GM23338 (cell line): ENCODE results near the gene ITPR2. TPM values are rescaled to one million over a fixed set of nuclear protein-coding genes. Genes with fewer than 3 reads are reported as not detected.

Experiments
- ATAC-seq: fragments of 200-7000 bp; cut with Tn5 transposase; 3 replicates; pipeline ENCODE4 v1.9.1; 2020
- DNase-seq: peaks from one replicate; pipeline ENCODE4 v3.0.0-alpha.2; 2015; ENCODE audit warnings: low spot score
- H2AFZ ChIP-seq: fragments of 200-600 bp; sonication (generic); 2 replicates; pipeline ENCODE4 v1.8.0; 2016; ENCODE audit warnings: antibody characterized with exemption, mild to moderate bottlenecking, moderate library complexity
- H3F3A ChIP-seq: fragments of 200-600 bp; sonication (generic); replicated peaks from 2 replicates; pipeline ENCODE4 v1.8.0; 2017; ENCODE audit warnings: antibody characterized with exemption, mixed run types, low read depth
- H3K27ac ChIP-seq: fragments of 200-600 bp; sonication (generic); 2 replicates; pipeline ENCODE4 v1.6.1; 2016; ENCODE audit warnings: low read depth
- H3K27me3 ChIP-seq: fragments of 200-600 bp; sonication (generic); 2 replicates; pipeline ENCODE4 v1.8.0; 2016; ENCODE audit warnings: mild to moderate bottlenecking, mixed run types, moderate library complexity; ENCODE audit not compliant: insufficient read depth
- H3K36me3 ChIP-seq: fragments of 200-600 bp; sonication (generic); 2 replicates; pipeline ENCODE4 v1.8.0; 2016; ENCODE audit warnings: mild to moderate bottlenecking; ENCODE audit not compliant: insufficient read depth
- H3K4me1 ChIP-seq: fragments of 200-600 bp; sonication (generic); 2 replicates; pipeline ENCODE4 v1.8.0; 2016; ENCODE audit warnings: mild to moderate bottlenecking, moderate library complexity; ENCODE audit not compliant: insufficient read depth
- H3K4me2 ChIP-seq: fragments of 200-600 bp; sonication (generic); 2 replicates; pipeline ENCODE4 v1.7.1; 2017; ENCODE audit warnings: mixed run types
- H3K4me3 ChIP-seq: fragments of 200-600 bp; sonication (generic); 2 replicates; pipeline ENCODE4 v1.6.1; 2016; ENCODE audit warnings: mixed run types
- H3K79me2 ChIP-seq: fragments of 200-600 bp; sonication (generic); replicated peaks from 2 replicates; pipeline ENCODE4 v1.8.0; 2017; ENCODE audit warnings: mild to moderate bottlenecking; ENCODE audit not compliant: insufficient read depth
- H3K9me2 ChIP-seq: fragments of 200-600 bp; sonication (generic); 2 replicates; pipeline ENCODE4 v1.8.0; 2017; ENCODE audit not compliant: insufficient read depth
- H4K20me1 ChIP-seq: fragments of 200-600 bp; sonication (generic); replicated peaks from 2 replicates; pipeline ENCODE4 v1.8.0; 2017; ENCODE audit warnings: mild to moderate bottlenecking; ENCODE audit not compliant: insufficient read depth
- H3K27ac Mint-ChIP-seq: 2 replicates; pipeline ENCODE4 v1.8.0; 2020; ENCODE audit warnings: inconsistent platforms, mild to moderate bottlenecking, moderate library complexity, mixed read lengths
- H3K27me3 Mint-ChIP-seq: 3 replicates; pipeline ENCODE4 v1.8.0; 2022; ENCODE audit warnings: low read depth, mild to moderate bottlenecking, moderate library complexity, mixed read lengths, inconsistent platforms; ENCODE audit not compliant: insufficient read depth, poor library complexity
- H3K36me3 Mint-ChIP-seq: 3 replicates; pipeline ENCODE4 v1.8.0; 2021; ENCODE audit warnings: low read depth, mild to moderate bottlenecking, inconsistent platforms, moderate library complexity, mixed read lengths
- H3K4me1 Mint-ChIP-seq: 3 replicates; pipeline ENCODE4 v1.8.0; 2020; ENCODE audit warnings: mild to moderate bottlenecking, inconsistent platforms, mixed read lengths
- H3K4me3 Mint-ChIP-seq: 3 replicates; pipeline ENCODE4 v1.8.0; 2021; ENCODE audit warnings: moderate library complexity, mild to moderate bottlenecking, inconsistent platforms, mixed read lengths
- H3K9me3 Mint-ChIP-seq: 3 replicates; pipeline ENCODE4 v1.8.0; 2020; ENCODE audit warnings: moderate library complexity, mild to moderate bottlenecking, inconsistent platforms, mixed read lengths
- CREB1 ChIP-seq: fragments of 250-450 bp; sonication (Bioruptor Pico); IDR thresholded peaks from 2 replicates; pipeline ENCODE4 v1.5.0; 2020; ENCODE audit warnings: low read depth, mild to moderate bottlenecking, moderate library complexity
- EZH2 ChIP-seq: fragments of 200-600 bp; sonication (generic); IDR thresholded peaks from one replicate; pipeline ENCODE4 v1.8.0; 2017; ENCODE audit warnings: antibody characterized with exemption, mild to moderate bottlenecking, low read depth; ENCODE audit not compliant: unreplicated experiment
- EZH2phosphoT487 ChIP-seq: fragments of 200-600 bp; sonication (generic); IDR thresholded peaks from one replicate; pipeline ENCODE4 v1.8.1; 2018; ENCODE audit warnings: antibody characterized with exemption; ENCODE audit not compliant: unreplicated experiment
- JUNB ChIP-seq: IDR thresholded peaks from one replicate; pipeline ENCODE4 v1.6.1; 2016; ENCODE audit warnings: antibody characterized with exemption; ENCODE audit not compliant: unreplicated experiment
- NANOG ChIP-seq: IDR thresholded peaks from 2 replicates; pipeline ENCODE4 v1.6.1; 2016; ENCODE audit warnings: antibody characterized with exemption, borderline replicate concordance
- POLR2AphosphoS5 ChIP-seq: IDR thresholded peaks from 2 replicates; pipeline ENCODE4 v1.6.1; 2016; ENCODE audit warnings: antibody characterized with exemption, low read depth
- STAT1 ChIP-seq: IDR thresholded peaks from one replicate; pipeline ENCODE4 v1.6.1; 2016; ENCODE audit warnings: antibody characterized with exemption; ENCODE audit not compliant: unreplicated experiment
- ZNF114 ChIP-seq: fragments of 250-450 bp; sonication (Bioruptor Pico); IDR thresholded peaks from 2 replicates; pipeline ENCODE4 v1.5.0; 2020; ENCODE audit warnings: mild to moderate bottlenecking, moderate library complexity
- ZNF331 ChIP-seq: fragments of 250-450 bp; sonication (Bioruptor Pico); IDR thresholded peaks from 2 replicates; pipeline ENCODE4 v1.5.0; 2020; ENCODE audit warnings: low read depth, mild to moderate bottlenecking, moderate library complexity
- polyA plus RNA-seq: library from polyadenylated mRNA; unstranded; fragments of >200 nt; fragmentation: Nextera tagmentation; extraction: Ambion mirVana; gene quantifications from 2 replicates; pipeline ENCODE4 v1.2.1, GENCODE V29; 2016
- total RNA-seq: library from RNA; depleted of rRNA; stranded (reverse); fragments of >200 nt; shearing (Covaris generic); gene quantifications from 2 replicates; pipeline ENCODE4 v1.2.3, GENCODE V29; 2014
- TF ChIP-seq, protein P1 (sequence below): IDR thresholded peaks from 2 replicates; pipeline ENCODE4 v1.6.1; 2016; ENCODE audit warnings: antibody characterized with exemption
- TF ChIP-seq, protein P2 (sequence below): IDR thresholded peaks from one replicate; pipeline ENCODE4 v1.6.1; 2018; ENCODE audit warnings: antibody characterized with exemption; ENCODE audit not compliant: unreplicated experiment
- TF ChIP-seq, protein P3 (sequence below): fragments of 250-450 bp; sonication (Bioruptor Pico); IDR thresholded peaks from 2 replicates; pipeline ENCODE4 v1.5.0; 2020; ENCODE audit warnings: mild to moderate bottlenecking, moderate library complexity
- TF ChIP-seq, protein P4 (sequence below), 2 experiments: fragments of 200-600 bp in 1 of 2; sonication (generic) in 1 of 2; conservative IDR thresholded peaks; 2 replicates each; pipeline versions ENCODE4 v1.5.1 to v1.6.1; 2016 to 2017; ENCODE audit warnings: antibody characterized with exemption in 2 of 2, low read depth in 2 of 2, mild to moderate bottlenecking in 2 of 2, moderate library complexity in 1 of 2

Gene ITPR2
- total and polyA plus RNA-seq, 2 experiments from 2014 or later = 44.5 to 65.2 TPM

DNA sequence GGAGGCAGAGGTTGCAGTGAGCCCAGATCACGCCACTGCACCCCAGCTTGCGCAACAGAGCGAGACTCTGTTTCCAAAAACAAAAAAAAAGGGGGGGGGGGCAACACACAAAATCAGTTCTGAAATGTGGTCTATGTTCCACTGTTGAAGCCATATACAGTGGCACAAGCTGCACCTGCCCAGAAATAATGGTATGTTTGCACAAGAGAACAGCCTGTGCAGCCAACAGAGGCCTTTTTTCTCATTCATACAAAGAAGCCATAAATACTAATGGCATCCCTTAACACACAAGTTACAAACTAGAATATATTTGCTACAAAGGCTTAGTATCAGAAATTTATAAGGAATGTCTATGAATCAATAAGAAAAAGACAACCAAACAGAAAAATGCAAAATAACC is 37.1 kb downstream of the ITPR2 start:
- H3F3A ChIP-seq = no peaks in the 10 kb centered on the region
- Mint-ChIP-seq H3K27ac (no peak overlapping the region), H3K4me3 (no peak overlapping the region), H3K4me1 (peaks cover 20% of the 10 kb centered on the region; the same call in 2 of the 3 replicates), H3K9me3 (no peaks in the 10 kb centered on the region), H3K36me3 (peaks cover under 1% of the 10 kb centered on the region; the same call in 1 of the 3 replicates), H3K27me3 (peaks cover 2% of the 10 kb centered on the region)
- peaks cover 8% of the 10 kb centered on the region for H4K20me1 ChIP-seq
- ATAC-seq = no peak
- H3K27ac ChIP-seq = no peak overlapping the region
- no peaks in the 10 kb centered on the region for H3K27me3 ChIP-seq
- no peak for DNase-seq
- H3K36me3 ChIP-seq = no peaks in the 10 kb centered on the region
- H3K4me2 ChIP-seq = no peak overlapping the region
- TF ChIP-seq EZH2phosphoT487 = no peak
- no peak for TF ChIP-seq POLR2AphosphoS5
- TF ChIP-seq, protein P1, sequence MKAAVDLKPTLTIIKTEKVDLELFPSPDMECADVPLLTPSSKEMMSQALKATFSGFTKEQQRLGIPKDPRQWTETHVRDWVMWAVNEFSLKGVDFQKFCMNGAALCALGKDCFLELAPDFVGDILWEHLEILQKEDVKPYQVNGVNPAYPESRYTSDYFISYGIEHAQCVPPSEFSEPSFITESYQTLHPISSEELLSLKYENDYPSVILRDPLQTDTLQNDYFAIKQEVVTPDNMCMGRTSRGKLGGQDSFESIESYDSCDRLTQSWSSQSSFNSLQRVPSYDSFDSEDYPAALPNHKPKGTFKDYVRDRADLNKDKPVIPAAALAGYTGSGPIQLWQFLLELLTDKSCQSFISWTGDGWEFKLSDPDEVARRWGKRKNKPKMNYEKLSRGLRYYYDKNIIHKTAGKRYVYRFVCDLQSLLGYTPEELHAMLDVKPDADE = no peak
- TF ChIP-seq ZNF114 (CRISPR knock-in tag) = no peak
- TF ChIP-seq, protein P2, sequence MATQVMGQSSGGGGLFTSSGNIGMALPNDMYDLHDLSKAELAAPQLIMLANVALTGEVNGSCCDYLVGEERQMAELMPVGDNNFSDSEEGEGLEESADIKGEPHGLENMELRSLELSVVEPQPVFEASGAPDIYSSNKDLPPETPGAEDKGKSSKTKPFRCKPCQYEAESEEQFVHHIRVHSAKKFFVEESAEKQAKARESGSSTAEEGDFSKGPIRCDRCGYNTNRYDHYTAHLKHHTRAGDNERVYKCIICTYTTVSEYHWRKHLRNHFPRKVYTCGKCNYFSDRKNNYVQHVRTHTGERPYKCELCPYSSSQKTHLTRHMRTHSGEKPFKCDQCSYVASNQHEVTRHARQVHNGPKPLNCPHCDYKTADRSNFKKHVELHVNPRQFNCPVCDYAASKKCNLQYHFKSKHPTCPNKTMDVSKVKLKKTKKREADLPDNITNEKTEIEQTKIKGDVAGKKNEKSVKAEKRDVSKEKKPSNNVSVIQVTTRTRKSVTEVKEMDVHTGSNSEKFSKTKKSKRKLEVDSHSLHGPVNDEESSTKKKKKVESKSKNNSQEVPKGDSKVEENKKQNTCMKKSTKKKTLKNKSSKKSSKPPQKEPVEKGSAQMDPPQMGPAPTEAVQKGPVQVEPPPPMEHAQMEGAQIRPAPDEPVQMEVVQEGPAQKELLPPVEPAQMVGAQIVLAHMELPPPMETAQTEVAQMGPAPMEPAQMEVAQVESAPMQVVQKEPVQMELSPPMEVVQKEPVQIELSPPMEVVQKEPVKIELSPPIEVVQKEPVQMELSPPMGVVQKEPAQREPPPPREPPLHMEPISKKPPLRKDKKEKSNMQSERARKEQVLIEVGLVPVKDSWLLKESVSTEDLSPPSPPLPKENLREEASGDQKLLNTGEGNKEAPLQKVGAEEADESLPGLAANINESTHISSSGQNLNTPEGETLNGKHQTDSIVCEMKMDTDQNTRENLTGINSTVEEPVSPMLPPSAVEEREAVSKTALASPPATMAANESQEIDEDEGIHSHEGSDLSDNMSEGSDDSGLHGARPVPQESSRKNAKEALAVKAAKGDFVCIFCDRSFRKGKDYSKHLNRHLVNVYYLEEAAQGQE = no peak
- TF ChIP-seq ZNF331 (CRISPR knock-in tag) = no peak
- TF ChIP-seq STAT1 = no peak
- no peak for TF ChIP-seq EZH2
- TF ChIP-seq, protein P3, sequence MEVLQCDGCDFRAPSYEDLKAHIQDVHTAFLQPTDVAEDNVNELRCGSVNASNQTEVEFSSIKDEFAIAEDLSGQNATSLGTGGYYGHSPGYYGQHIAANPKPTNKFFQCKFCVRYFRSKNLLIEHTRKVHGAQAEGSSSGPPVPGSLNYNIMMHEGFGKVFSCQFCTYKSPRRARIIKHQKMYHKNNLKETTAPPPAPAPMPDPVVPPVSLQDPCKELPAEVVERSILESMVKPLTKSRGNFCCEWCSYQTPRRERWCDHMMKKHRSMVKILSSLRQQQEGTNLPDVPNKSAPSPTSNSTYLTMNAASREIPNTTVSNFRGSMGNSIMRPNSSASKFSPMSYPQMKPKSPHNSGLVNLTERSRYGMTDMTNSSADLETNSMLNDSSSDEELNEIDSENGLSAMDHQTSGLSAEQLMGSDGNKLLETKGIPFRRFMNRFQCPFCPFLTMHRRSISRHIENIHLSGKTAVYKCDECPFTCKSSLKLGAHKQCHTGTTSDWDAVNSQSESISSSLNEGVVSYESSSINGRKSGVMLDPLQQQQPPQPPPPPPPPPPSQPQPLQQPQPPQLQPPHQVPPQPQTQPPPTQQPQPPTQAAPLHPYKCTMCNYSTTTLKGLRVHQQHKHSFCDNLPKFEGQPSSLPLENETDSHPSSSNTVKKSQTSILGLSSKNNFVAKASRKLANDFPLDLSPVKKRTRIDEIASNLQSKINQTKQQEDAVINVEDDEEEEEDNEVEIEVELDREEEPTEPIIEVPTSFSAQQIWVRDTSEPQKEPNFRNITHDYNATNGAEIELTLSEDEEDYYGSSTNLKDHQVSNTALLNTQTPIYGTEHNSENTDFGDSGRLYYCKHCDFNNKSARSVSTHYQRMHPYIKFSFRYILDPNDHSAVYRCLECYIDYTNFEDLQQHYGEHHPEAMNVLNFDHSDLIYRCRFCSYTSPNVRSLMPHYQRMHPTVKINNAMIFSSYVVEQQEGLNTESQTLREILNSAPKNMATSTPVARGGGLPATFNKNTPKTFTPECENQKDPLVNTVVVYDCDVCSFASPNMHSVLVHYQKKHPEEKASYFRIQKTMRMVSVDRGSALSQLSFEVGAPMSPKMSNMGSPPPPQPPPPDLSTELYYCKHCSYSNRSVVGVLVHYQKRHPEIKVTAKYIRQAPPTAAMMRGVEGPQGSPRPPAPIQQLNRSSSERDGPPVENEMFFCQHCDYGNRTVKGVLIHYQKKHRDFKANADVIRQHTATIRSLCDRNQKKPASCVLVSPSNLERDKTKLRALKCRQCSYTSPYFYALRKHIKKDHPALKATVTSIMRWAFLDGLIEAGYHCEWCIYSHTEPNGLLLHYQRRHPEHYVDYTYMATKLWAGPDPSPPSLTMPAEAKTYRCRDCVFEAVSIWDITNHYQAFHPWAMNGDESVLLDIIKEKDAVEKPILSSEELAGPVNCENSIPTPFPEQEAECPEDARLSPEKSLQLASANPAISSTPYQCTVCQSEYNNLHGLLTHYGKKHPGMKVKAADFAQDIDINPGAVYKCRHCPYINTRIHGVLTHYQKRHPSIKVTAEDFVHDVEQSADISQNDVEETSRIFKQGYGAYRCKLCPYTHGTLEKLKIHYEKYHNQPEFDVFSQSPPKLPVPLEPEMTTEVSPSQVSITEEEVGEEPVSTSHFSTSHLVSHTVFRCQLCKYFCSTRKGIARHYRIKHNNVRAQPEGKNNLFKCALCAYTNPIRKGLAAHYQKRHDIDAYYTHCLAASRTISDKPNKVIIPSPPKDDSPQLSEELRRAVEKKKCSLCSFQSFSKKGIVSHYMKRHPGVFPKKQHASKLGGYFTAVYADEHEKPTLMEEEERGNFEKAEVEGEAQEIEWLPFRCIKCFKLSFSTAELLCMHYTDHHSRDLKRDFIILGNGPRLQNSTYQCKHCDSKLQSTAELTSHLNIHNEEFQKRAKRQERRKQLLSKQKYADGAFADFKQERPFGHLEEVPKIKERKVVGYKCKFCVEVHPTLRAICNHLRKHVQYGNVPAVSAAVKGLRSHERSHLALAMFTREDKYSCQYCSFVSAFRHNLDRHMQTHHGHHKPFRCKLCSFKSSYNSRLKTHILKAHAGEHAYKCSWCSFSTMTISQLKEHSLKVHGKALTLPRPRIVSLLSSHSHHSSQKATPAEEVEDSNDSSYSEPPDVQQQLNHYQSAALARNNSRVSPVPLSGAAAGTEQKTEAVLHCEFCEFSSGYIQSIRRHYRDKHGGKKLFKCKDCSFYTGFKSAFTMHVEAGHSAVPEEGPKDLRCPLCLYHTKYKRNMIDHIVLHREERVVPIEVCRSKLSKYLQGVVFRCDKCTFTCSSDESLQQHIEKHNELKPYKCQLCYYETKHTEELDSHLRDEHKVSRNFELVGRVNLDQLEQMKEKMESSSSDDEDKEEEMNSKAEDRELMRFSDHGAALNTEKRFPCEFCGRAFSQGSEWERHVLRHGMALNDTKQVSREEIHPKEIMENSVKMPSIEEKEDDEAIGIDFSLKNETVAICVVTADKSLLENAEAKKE (CRISPR knock-in tag) = no peak
- TF ChIP-seq JUNB = no peak
- TF ChIP-seq NANOG = no peak
- TF ChIP-seq, protein P4, sequence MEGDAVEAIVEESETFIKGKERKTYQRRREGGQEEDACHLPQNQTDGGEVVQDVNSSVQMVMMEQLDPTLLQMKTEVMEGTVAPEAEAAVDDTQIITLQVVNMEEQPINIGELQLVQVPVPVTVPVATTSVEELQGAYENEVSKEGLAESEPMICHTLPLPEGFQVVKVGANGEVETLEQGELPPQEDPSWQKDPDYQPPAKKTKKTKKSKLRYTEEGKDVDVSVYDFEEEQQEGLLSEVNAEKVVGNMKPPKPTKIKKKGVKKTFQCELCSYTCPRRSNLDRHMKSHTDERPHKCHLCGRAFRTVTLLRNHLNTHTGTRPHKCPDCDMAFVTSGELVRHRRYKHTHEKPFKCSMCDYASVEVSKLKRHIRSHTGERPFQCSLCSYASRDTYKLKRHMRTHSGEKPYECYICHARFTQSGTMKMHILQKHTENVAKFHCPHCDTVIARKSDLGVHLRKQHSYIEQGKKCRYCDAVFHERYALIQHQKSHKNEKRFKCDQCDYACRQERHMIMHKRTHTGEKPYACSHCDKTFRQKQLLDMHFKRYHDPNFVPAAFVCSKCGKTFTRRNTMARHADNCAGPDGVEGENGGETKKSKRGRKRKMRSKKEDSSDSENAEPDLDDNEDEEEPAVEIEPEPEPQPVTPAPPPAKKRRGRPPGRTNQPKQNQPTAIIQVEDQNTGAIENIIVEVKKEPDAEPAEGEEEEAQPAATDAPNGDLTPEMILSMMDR (conservative IDR thresholded peaks at IDR 0.05; ENCODE audit: low read depth in 2 of 2) = no peak
- no peak for TF ChIP-seq CREB1
- no peak overlapping the region for H2AFZ ChIP-seq
- H3K79me2 ChIP-seq = peaks cover 58% of the 10 kb centered on the region
- no peak overlapping the region for H3K4me3 ChIP-seq
- no peaks in the 10 kb centered on the region for H3K9me2 ChIP-seq
- H3K4me1 ChIP-seq = peaks cover 3% of the 10 kb centered on the region; the same call in 1 of the 2 replicates
